Mucosa of gallbladder (tissue), 1 donor: ENCODE measurements around the gene MEF2D. TPM values are rescaled to one million over a fixed set of nuclear protein-coding genes. Genes with fewer than 3 reads are reported as not detected.
A peak's percentile ranks its signal among the peaks of the same experiment; 100 is the strongest.

ENCODE experiments used
- DNase-seq: peaks from one replicate; pipeline ENCODE4 v3.0.0-alpha.2; 2020; ENCODE audit warnings: low spot score
- total RNA-seq: library from RNA; stranded (reverse); gene quantifications from one replicate; pipeline ENCODE4 v1.2.1, GENCODE V29; 2021
- donor health status: DM: no; HTN: no; CAD: no.

MEF2D gene
- total RNA-seq, 1 donor from 2014 or later, result 57.8 TPM

- no peak for DNase-seq
Observed at GRCh38 chr1:156524481-156524869, 23.9 kb upstream of the MEF2D start.

- no peak for DNase-seq
Observed at GRCh38 chr1:156523801-156524480, 23.4 kb upstream of the MEF2D start.

- no peak for DNase-seq
Observed at GRCh38 chr1:156522443-156522970, 21.9 kb upstream of the MEF2D start.

GRCh38 chr1:156517748-156518147 lies 17.2 kb upstream of the MEF2D start:
- no peak for DNase-seq

- no peak for DNase-seq
Observed at GRCh38 chr1:156516821-156517220, 16.2 kb upstream of the MEF2D start.

GRCh38 chr1:156515956-156516355 lies 15.4 kb upstream of the MEF2D start:
- no peak for DNase-seq

GRCh38 chr1:156513185-156513584 lies 12.6 kb upstream of the MEF2D start:
- peak; percentile 59 for DNase-seq

- DNase-seq, result no peak
Observed at GRCh38 chr1:156511644-156512043, 11.1 kb upstream of the MEF2D start.

GRCh38 chr1:156510709-156511108 lies 10.1 kb upstream of the MEF2D start:
- DNase-seq, result peak; percentile 81

GRCh38 chr1:156509424-156510034 lies 9.0 kb upstream of the MEF2D start:
- no peak for DNase-seq

GRCh38 chr1:156508955-156509234 lies 8.3 kb upstream of the MEF2D start:
- DNase-seq, result no peak

GRCh38 chr1:156508205-156508954 lies 7.8 kb upstream of the MEF2D start:
- DNase-seq, result peak; percentile 72

GRCh38 chr1:156506450-156506849 lies 5.9 kb upstream of the MEF2D start:
- DNase-seq, result no peak

GRCh38 chr1:156505679-156506298 lies 5.2 kb upstream of the MEF2D start:
- DNase-seq, result no peak

- DNase-seq, result peak; percentile 100
Observed at GRCh38 chr1:156504821-156505678, 4.5 kb upstream of the MEF2D start.

- DNase-seq, result no peak
Observed at GRCh38 chr1:156504438-156504813, 3.9 kb upstream of the MEF2D start.

GRCh38 chr1:156503698-156504437 lies 3.3 kb upstream of the MEF2D start:
- DNase-seq, result no peak

GRCh38 chr1:156502894-156503697 lies 2.5 kb upstream of the MEF2D start:
- DNase-seq, result peak; percentile 80

- DNase-seq, result no peak
Observed at GRCh38 chr1:156502391-156502893, 1.9 kb upstream of the MEF2D start.
